ENCODE measurements around the gene MGST3. TPM values are rescaled to one million over a fixed set of nuclear protein-coding genes. Genes with fewer than 3 reads are reported as not detected.
A peak's percentile ranks its signal among the peaks of the same experiment; 100 is the strongest.

MGST3 gene
- total RNA-seq, 1 experiment from 2014 or later: 87.7 TPM

DNA sequence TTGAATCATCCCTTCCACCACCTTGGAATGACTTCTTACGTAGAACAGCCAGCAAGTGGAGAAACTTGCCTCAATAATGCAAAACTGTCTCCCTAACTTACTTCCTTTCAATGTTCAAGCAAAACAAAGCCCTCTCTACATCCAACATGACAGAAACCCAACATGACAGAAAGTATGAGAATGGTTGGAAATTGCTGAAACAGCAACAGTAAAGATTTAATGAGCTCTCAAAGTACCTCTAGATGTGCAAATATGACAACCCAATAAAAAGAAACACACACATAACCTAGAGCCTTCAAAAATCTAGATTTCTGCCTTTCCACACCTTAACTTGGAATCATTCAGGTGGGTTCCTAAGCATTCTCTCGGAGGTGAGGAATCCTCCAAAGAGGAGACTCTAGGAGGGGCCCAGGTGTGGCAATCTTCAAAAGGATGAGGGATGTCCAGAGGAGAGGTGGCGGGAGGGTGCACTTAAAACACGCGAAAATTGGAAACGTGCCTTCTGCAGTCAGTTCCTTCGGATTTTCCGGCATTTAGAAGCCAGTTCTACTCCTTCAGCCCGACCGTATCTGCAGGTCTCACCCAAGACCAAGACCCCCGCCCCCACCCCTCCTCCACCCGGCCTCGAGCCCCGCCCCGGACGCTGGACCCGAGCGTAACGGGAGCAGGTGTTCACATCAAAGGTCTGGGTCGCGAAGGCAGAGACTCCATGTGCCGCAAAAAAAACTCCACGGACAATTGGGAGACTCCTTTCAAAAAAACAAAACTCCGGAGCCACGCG, 996 bp upstream of the MGST3 start:
- Mint-ChIP-seq H3K4me1 (peaks cover 27 to 33% of the 10 kb centered on the region in 2 experiments), H3K27ac (peak overlapping the region in 1 of 3 experiments; percentile 57; a peak in 1 of 7 replicates), H3K9me3 (no peaks in the 10 kb centered on the region), H3K27me3 (ENCODE audit: low read depth) (no peaks in the 10 kb centered on the region), H3K4me3 (no peak overlapping the region), H3K36me3 (ENCODE audit: insufficient read depth in 1 of 3, low read depth in 3 of 3) (no peaks in the 10 kb centered on the region)
- Histone ChIP-seq H2BK12ac (ENCODE audit: insufficient read length, low read depth, low read length) (no peak overlapping the region), H3K27ac (ENCODE audit: insufficient read length, low read depth, low read length) (peak overlapping the region; percentile 62), H3K18ac (ENCODE audit: insufficient read length, low read depth, low read length) (peak overlapping the region; percentile 67), H4K8ac (replicated peaks; ENCODE audit: insufficient read length, low read depth, low read length) (no peak overlapping the region), H2BK5ac (ENCODE audit: insufficient read length, low read length) (no peak overlapping the region), H3K27me3 (ENCODE audit: insufficient read depth, low read length) (no peaks in the 10 kb centered on the region), H3K9me3 (ENCODE audit: control insufficient read depth, low read depth, low read length) (no peaks in the 10 kb centered on the region), H4K5ac (ENCODE audit: insufficient read length, low read depth, low read length) (no peak overlapping the region), H2BK20ac (ENCODE audit: low read depth, low read length, poor library complexity, severe bottlenecking) (no peak overlapping the region), H3K56ac (ENCODE audit: insufficient read length, low read depth, low read length) (no peak overlapping the region), H3K14ac (ENCODE audit: insufficient read depth, low read length) (peak overlapping the region; percentile 78), H4K91ac (ENCODE audit: insufficient read length, low read depth, low read length) (no peak overlapping the region), H3K4me2 (ENCODE audit: insufficient read depth, insufficient read length, low read length) (peak overlapping the region; percentile 95), H3K4ac (ENCODE audit: low read depth, low read length) (no peak overlapping the region), H3K23ac (ENCODE audit: insufficient read length, low read depth, low read length) (no peak overlapping the region), H3T11ph (ENCODE audit: low read length) (no peak overlapping the region), H3K9ac (ENCODE audit: extremely low read depth, insufficient read length, low read length) (peak overlapping the region; percentile 77), H2BK15ac (ENCODE audit: low read depth, low read length) (no peak overlapping the region), H2AK5ac (ENCODE audit: insufficient read length, low read length) (no peak overlapping the region), H3K79me2 (ENCODE audit: insufficient read depth, low read length) (peaks cover 2% of the 10 kb centered on the region; the same call in 1 of the 2 replicates), H2BK120ac (ENCODE audit: low read depth, low read length, poor library complexity, severe bottlenecking) (no peak overlapping the region), H3K4me1 (ENCODE audit: insufficient read depth, low read length) (peaks cover 5% of the 10 kb centered on the region; the same call in 1 of the 2 replicates), H2AFZ (ENCODE audit: low read length) (peak overlapping the region; percentile 41), H3K79me1 (ENCODE audit: insufficient read depth, low read depth, low read length, poor library complexity, severe bottlenecking) (no peaks in the 10 kb centered on the region), H3K23me2 (ENCODE audit: insufficient read length, low read depth, low read length, poor library complexity, severe bottlenecking) (peaks cover 11% of the 10 kb centered on the region), H4K20me1 (ENCODE audit: control insufficient read depth, insufficient read depth, insufficient read length) (no peaks in the 10 kb centered on the region)
- DNase-seq: peak; percentile 80
- TF ChIP-seq, protein P1, sequence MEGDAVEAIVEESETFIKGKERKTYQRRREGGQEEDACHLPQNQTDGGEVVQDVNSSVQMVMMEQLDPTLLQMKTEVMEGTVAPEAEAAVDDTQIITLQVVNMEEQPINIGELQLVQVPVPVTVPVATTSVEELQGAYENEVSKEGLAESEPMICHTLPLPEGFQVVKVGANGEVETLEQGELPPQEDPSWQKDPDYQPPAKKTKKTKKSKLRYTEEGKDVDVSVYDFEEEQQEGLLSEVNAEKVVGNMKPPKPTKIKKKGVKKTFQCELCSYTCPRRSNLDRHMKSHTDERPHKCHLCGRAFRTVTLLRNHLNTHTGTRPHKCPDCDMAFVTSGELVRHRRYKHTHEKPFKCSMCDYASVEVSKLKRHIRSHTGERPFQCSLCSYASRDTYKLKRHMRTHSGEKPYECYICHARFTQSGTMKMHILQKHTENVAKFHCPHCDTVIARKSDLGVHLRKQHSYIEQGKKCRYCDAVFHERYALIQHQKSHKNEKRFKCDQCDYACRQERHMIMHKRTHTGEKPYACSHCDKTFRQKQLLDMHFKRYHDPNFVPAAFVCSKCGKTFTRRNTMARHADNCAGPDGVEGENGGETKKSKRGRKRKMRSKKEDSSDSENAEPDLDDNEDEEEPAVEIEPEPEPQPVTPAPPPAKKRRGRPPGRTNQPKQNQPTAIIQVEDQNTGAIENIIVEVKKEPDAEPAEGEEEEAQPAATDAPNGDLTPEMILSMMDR (conservative IDR thresholded peaks at IDR 0.05): no peak
- WGBS (ENCODE audit: extremely low coverage, insufficient read length, low lambda C conversion rate): no CpG with 5 or more reads among the region's 26 CpGs

Measured in H9 (cell line).